Dendritic cell treated with granulocyte-macrophage colony-stimulating factor and Interleukin-4, amounts not matched to agents 40 ng/mL and 50 ng/mL, for 4 days (primary cell): ENCODE results near the gene ATN1.

Source experiments
- H3K27ac Mint-ChIP-seq: one replicate; pipeline ENCODE4 v1.8.0; 2022; ENCODE audit warnings: mild to moderate bottlenecking, mixed read lengths
- H3K27me3 Mint-ChIP-seq: one replicate; pipeline ENCODE4 v1.8.0; 2022; ENCODE audit warnings: mild to moderate bottlenecking, mixed read lengths
- H3K36me3 Mint-ChIP-seq: one replicate; pipeline ENCODE4 v1.8.0; 2022; ENCODE audit warnings: low read depth, mixed read lengths
- H3K4me1 Mint-ChIP-seq: one replicate; pipeline ENCODE4 v1.8.0; 2022; ENCODE audit warnings: low read depth, mixed read lengths
- H3K4me3 Mint-ChIP-seq: one replicate; pipeline ENCODE4 v1.8.0; 2022; ENCODE audit warnings: mild to moderate bottlenecking, moderate library complexity, mixed read lengths
- H3K9me3 Mint-ChIP-seq: one replicate; pipeline ENCODE4 v1.8.0; 2022; ENCODE audit warnings: mixed read lengths
- intact Hi-C: fragments of 100-400 bp; cut with micrococcal nuclease; formaldehyde crosslinking; loops from one replicate; pipeline ENCODE4 v1.15.0; 2022

Gene ATN1

DNA sequence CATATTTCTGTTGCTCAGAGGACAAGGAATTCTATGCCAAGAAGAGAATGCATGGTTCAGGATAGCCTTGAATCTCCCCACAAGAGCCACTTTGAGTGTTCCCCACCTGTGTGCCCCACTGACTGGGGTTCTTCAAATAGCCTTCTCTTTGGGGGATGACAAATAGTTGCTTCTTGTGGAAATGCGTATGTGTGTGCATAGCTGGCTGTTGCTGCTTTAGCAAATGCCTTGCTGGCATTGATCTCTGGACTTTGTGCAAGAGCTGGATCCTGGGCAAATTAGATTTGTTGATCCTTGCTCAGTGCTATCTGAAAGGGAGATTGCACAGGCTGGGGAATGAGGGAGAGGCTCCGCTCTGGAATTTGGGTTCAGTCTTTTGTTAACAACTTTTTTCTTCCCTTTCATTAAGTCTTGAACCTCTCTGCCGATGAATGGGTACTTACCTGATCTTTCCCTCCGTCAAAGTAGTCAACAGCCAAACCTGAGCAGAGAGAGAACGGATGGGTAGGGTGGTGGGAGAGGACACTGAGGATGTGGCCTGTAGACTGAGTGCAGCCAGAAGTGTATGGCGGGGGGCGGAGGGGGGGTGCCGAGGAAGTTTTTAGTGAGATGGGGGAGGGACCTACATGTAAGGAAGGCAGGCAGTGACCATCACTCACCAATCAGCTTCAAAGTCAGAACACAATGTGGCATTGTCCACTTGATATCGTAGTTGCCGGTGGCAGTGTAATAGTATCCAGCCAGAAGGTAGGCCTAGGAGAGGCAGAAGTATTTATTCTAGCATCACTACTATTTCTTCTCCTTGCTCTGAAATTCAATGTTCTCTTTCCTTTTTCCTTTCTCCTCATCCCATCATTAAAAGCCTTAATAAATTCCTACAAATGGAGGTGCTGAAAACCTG lies 53.6 kb downstream of the ATN1 start:
- H3K27ac Mint-ChIP-seq: no peak overlapping the region
- H3K9me3 Mint-ChIP-seq: no peaks in the 10 kb centered on the region
- no peaks in the 10 kb centered on the region for H3K27me3 Mint-ChIP-seq
- H3K4me1 Mint-ChIP-seq: peaks cover 9% of the 10 kb centered on the region
- intact Hi-C loops: no loop called here
- no peak overlapping the region for H3K4me3 Mint-ChIP-seq
- peaks cover 80% of the 10 kb centered on the region for H3K36me3 Mint-ChIP-seq

DNA sequence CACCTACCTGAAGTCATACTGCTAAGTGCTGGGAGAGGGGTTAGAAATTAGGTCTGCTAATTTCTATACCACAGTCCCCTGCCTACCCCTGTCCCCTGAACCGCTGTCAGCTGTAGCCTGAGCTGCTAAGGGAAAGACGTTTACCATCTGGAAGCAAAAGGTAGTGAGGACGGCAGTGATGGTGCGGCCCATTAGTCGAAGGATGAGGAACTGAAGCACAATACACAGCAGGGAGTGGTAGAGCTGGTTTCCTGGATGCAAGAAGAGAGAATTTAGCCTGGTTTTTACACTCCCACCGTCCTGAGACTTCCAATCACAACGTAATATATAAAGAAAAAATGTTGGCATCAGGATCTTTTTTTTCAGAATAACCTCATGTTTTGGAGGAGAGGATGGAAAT lies 54.8 kb downstream of the ATN1 start:
- H3K27me3 Mint-ChIP-seq: no peaks in the 10 kb centered on the region
- peaks cover 9% of the 10 kb centered on the region for H3K4me1 Mint-ChIP-seq
- no peak overlapping the region for H3K27ac Mint-ChIP-seq
- no peaks in the 10 kb centered on the region for H3K9me3 Mint-ChIP-seq
- H3K36me3 Mint-ChIP-seq: peaks cover 80% of the 10 kb centered on the region
- H3K4me3 Mint-ChIP-seq: no peak overlapping the region
- intact Hi-C loops: no loop called here

GRCh38 chr12:6987956-6988553 lies 60.3 kb downstream of the ATN1 start:
- no peaks in the 10 kb centered on the region for H3K4me1 Mint-ChIP-seq
- H3K27ac Mint-ChIP-seq: no peak overlapping the region
- peaks cover 48% of the 10 kb centered on the region for H3K36me3 Mint-ChIP-seq
- H3K4me3 Mint-ChIP-seq: no peak overlapping the region
- intact Hi-C loops: no loop called here
- no peaks in the 10 kb centered on the region for H3K9me3 Mint-ChIP-seq
- H3K27me3 Mint-ChIP-seq: no peaks in the 10 kb centered on the region
